Neural progenitor cell (in vitro differentiated cells): ENCODE results near the gene ATP6V0A4.

Experiments used
- EZH2 ChIP-seq: fragments of 200-600 bp; sonication (generic); IDR thresholded peaks from 2 replicates; pipeline ENCODE4 v1.6.1; 2017; ENCODE audit warnings: antibody characterized with exemption, mild to moderate bottlenecking, moderate library complexity
- TF ChIP-seq, protein P1 (sequence below): fragments of 200-600 bp; sonication (generic); IDR thresholded peaks from 2 replicates; pipeline ENCODE4 v1.5.1; 2017; ENCODE audit warnings: antibody characterized with exemption, mild to moderate bottlenecking

DNA sequence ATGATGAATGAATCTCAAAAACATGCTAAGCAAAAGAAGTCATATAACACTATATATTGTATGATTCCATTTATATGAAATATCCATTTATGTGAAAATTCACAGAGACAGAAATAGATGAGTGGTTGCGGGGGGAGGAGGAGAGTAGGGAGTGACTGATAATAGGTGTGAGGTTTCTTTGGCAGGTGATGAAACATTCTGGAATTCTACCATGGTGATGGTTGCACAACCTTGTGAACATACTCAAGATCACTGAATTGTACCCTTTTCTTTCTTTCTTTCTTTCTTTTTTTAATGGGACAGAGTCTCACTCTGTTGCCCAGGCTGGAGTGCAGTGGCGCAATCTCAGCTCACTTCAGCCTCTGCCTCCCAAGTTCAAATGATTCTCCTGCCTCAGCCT lies 107.5 kb downstream of the ATP6V0A4 start:
- TF ChIP-seq, protein P1, sequence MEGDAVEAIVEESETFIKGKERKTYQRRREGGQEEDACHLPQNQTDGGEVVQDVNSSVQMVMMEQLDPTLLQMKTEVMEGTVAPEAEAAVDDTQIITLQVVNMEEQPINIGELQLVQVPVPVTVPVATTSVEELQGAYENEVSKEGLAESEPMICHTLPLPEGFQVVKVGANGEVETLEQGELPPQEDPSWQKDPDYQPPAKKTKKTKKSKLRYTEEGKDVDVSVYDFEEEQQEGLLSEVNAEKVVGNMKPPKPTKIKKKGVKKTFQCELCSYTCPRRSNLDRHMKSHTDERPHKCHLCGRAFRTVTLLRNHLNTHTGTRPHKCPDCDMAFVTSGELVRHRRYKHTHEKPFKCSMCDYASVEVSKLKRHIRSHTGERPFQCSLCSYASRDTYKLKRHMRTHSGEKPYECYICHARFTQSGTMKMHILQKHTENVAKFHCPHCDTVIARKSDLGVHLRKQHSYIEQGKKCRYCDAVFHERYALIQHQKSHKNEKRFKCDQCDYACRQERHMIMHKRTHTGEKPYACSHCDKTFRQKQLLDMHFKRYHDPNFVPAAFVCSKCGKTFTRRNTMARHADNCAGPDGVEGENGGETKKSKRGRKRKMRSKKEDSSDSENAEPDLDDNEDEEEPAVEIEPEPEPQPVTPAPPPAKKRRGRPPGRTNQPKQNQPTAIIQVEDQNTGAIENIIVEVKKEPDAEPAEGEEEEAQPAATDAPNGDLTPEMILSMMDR, result no peak
- TF ChIP-seq EZH2, result no peak
